GM13976 (cell line): Measurements from ENCODE around the gene EDEM1.
"Not testable (repeated sequence)": the region's sequence is repeated elsewhere in the genome, so short reads cannot be mapped to it uniquely, and the experiment has no call there.

Source experiments
- DNase-seq: peaks from one replicate; pipeline ENCODE4 v3.0.0; 2012; ENCODE audit warnings: low spot score
- in situ Hi-C: fragments of 300-500 bp; cut with MboI; formaldehyde crosslinking; loops from one replicate; pipeline ENCODE4 v1.12.0; 2022; ENCODE audit warnings: low sequenced_read_pairs, mixed read lengths, inconsistent platforms; ENCODE audit not compliant: unreplicated experiment
- TF ChIP-seq, protein P1 (sequence below): IDR thresholded peaks from 2 replicates; pipeline ENCODE4 v1.5.1; 2012; ENCODE audit warnings: borderline replicate concordance, mild to moderate bottlenecking; ENCODE audit not compliant: insufficient read depth; ENCODE audit errors: extremely low read depth, missing control alignments, control extremely low read depth

The EDEM1 gene

DNA sequence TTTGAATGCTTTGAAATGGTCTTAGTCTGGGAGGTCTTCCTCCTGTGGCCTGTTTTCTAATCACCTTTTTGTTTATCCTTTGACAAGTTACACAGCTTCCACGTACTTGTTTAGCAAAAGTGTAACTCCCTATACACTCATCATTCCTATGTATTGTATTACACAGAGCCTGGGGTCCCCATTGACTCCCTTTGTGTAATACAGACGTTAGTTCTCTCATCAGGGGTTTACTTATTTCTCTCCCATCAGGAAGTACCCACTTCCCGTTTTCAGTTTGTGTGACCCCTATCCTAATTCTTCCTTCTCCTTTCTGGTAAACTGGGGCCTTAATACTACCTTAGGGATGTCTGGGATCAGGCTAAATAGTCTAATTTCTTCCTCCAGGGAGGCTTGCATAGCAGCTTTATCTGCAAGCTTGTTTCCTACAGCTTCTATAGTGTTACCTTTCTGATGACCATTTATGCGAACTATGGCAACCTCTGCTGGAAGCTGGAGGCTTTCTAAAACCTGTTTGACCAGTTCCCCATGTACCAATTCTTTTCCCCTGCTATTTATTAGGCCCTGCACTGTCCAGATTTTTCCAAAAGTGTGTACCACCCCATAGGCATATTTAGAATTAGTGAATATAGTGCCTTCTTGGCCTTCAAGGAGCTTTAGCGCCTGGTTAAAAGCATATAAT is 43.1 kb upstream of the EDEM1 start:
- in situ Hi-C loops: no loop called here
- no peak for DNase-seq
- TF ChIP-seq, protein P1, sequence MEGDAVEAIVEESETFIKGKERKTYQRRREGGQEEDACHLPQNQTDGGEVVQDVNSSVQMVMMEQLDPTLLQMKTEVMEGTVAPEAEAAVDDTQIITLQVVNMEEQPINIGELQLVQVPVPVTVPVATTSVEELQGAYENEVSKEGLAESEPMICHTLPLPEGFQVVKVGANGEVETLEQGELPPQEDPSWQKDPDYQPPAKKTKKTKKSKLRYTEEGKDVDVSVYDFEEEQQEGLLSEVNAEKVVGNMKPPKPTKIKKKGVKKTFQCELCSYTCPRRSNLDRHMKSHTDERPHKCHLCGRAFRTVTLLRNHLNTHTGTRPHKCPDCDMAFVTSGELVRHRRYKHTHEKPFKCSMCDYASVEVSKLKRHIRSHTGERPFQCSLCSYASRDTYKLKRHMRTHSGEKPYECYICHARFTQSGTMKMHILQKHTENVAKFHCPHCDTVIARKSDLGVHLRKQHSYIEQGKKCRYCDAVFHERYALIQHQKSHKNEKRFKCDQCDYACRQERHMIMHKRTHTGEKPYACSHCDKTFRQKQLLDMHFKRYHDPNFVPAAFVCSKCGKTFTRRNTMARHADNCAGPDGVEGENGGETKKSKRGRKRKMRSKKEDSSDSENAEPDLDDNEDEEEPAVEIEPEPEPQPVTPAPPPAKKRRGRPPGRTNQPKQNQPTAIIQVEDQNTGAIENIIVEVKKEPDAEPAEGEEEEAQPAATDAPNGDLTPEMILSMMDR: no peak

DNA sequence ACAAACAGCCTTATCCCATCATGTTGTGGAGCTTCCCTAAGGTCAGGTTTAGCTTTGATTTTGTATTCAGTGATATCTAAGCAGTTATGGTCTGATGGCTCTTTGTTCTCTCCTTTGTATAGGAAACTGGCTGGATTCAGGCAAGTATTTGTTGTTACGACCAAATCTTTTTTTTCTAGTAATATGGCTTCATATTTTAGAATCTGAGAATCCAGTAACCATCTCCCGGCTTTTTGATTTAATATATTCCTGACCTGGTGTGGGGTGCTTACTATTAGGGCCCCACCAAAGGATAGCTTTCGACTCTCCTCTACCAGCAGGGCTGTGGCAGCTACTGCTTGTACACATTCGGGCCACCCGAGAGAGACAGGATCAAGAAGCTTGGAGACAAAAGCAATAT is 42.4 kb upstream of the EDEM1 start:
- DNase-seq: no peak
- TF ChIP-seq, protein P1: no peak
- in situ Hi-C loops: no loop called here

DNA sequence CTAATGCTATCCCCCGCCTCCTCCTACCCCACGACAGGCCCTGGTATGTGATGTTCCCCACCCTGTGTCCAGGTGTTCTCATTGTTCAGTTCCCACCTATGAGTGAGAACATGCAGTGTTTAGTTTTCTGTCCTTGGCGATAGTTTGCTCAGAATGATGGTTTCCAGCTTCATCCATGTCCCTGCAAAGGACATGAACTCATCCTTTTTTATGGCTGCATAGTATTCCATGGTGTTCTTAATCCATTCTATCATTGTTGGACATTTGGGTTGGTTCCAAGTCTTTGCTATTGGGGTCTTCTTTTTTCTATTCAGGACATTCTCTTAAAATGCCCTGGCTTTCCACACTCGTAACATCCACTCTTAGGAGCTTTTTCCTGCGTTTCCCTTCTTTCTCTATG is 40.4 kb upstream of the EDEM1 start:
- DNase-seq, in situ Hi-C loops: not testable (repeated sequence)

DNA sequence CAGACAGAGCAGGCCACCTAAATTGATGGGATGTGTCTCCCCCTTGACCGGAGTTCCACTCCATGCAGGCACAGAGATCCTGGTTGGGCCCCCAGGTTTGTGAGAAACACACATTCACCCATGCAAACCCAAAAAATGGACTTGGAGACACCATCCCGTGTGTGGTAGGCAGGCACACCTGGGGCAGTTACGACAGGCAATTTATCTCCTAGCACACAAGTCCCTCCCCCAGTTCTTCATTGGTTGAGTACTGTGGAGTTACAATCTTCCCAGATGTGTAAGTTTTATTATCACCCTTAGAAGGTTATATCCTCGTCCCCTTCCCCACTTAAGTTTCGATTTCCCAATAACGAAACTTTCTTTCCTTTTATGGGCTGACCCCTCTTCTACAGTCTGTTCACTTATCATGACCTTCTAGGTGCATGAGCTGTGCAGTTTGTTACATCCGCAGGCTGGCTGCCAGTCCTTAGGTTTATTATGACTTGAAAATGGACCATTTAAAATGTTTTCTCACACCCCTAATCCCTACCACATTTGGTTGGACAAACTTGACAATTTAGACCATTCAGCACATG is 38.1 kb upstream of the EDEM1 start:
- in situ Hi-C loops: no loop called here
- DNase-seq: no peak
- TF ChIP-seq, protein P1: no peak

DNA sequence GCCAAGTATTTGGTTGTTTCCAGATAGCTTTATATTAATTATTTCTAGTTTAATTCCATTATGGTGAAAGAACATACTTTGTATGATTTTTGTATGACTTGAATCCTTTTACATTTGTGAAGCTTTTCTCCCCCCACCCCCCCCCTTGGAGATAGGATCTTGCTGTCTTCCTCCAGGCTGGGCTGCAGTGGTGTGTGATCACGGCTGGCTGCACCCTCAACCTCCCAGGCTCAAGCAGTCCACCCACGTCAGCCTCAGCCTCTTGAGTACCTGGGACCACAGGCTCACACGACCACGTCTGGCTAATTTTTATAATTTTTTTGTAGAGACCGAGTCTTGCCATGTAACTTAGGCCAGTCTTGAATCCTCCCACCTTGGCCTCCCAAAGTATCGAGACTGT is 35.9 kb upstream of the EDEM1 start:
- no peak for DNase-seq
- in situ Hi-C loops: no loop called here
- TF ChIP-seq, protein P1: no peak

DNA sequence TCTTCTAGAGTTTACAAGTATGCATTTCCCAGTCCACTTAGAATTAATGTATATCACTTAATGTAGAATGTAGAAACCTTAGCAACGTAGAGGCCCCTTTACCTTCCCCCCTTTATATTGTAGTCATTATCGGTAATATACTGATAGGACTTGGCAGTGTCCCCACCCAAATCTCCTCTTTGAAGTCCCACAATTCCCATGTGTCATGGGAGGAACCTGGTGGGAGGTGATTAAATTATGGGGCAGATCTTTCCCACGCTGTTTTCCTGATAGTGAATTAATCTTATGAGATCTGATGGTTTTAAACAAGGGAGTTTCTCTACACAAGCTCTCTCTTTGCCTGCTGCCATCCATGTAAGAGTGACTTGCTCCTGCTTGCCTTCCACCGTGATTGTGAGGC is 34.4 kb upstream of the EDEM1 start:
- in situ Hi-C loops: no loop called here
- TF ChIP-seq, protein P1: no peak

DNA sequence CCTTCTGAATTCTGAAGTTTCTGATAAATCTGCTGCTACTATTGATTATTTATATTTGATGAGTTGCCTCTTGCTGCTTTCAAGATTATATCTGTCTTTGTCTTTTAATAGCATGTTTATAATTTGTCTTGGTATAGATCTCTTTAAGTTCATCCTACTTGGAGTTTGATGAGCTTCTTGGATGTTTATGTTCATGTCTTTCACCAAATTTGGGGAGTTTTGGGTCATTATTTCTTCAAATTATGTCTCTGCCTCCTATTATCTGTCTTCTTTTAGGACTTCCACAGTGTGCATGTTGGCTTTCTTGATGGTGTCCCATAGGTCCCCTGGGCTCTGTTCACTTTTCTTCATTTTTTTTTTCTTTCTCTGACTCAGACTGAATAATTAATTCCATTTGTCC is 32.3 kb upstream of the EDEM1 start:
- in situ Hi-C loops: no loop called here
- DNase-seq: no peak
- TF ChIP-seq, protein P1: no peak

More for the DNA sequence above, 34.4 kb upstream of the EDEM1 start:
- DNase-seq: no peak
